Neural progenitor cell (in vitro differentiated cells): ENCODE results near the gene HYOU1. TPM values are rescaled to one million over a fixed set of nuclear protein-coding genes. Genes with fewer than 3 reads are reported as not detected.
A peak's percentile ranks its signal among the peaks of the same experiment; 100 is the strongest.

Experiments
- DNase-seq: peaks from one replicate; pipeline ENCODE4 v3.0.0-alpha.2; 2016; ENCODE audit warnings: low spot score
- H2AFZ ChIP-seq: fragments of 200-600 bp; sonication (generic); replicated peaks from 2 replicates; pipeline ENCODE4 v1.6.1; 2016; ENCODE audit warnings: antibody characterized with exemption
- H3F3A ChIP-seq: fragments of 200-600 bp; sonication (generic); 2 replicates; pipeline ENCODE4 v1.6.1; 2016; ENCODE audit warnings: antibody characterized with exemption, low read depth
- H3K27ac ChIP-seq: fragments of 200-600 bp; sonication (generic); 2 replicates; pipeline ENCODE4 v1.5.1; 2016; ENCODE audit warnings: mild to moderate bottlenecking
- H3K27me3 ChIP-seq: fragments of 200-600 bp; sonication (generic); 2 replicates; pipeline ENCODE4 v1.6.1; 2016; ENCODE audit warnings: mild to moderate bottlenecking, moderate library complexity
- H3K36me3 ChIP-seq: fragments of 200-600 bp; sonication (generic); 2 replicates; pipeline ENCODE4 v1.5.1; 2016
- H3K4me1 ChIP-seq: fragments of 200-600 bp; sonication (generic); 2 replicates; pipeline ENCODE4 v1.6.1; 2016; ENCODE audit warnings: mixed run types
- H3K4me2 ChIP-seq: fragments of 200-600 bp; sonication (generic); 2 replicates; pipeline ENCODE4 v1.6.1; 2016
- H3K4me3 ChIP-seq: fragments of 200-600 bp; sonication (generic); 2 replicates; pipeline ENCODE4 v1.5.1; 2016
- H3K79me2 ChIP-seq: fragments of 200-600 bp; sonication (generic); 2 replicates; pipeline ENCODE4 v1.6.1; 2016; ENCODE audit warnings: low read depth
- H3K9ac ChIP-seq: fragments of 200-600 bp; sonication (generic); 2 replicates; pipeline ENCODE4 v1.6.1; 2016
- H3K9me3 ChIP-seq: fragments of 200-600 bp; sonication (generic); 2 replicates; pipeline ENCODE4 v1.5.1; 2016; ENCODE audit warnings: low read depth
- H4K20me1 ChIP-seq: fragments of 200-600 bp; sonication (generic); 2 replicates; pipeline ENCODE4 v1.6.1; 2016; ENCODE audit warnings: low read depth
- H3K27ac Mint-ChIP-seq: 3 replicates; pipeline ENCODE4 v1.8.0; 2021; ENCODE audit warnings: mixed read lengths
- H3K27me3 Mint-ChIP-seq: 2 replicates; pipeline ENCODE4 v1.8.0; 2022; ENCODE audit warnings: low read depth, mild to moderate bottlenecking, inconsistent platforms, moderate library complexity, mixed read lengths; ENCODE audit not compliant: insufficient read depth
- H3K36me3 Mint-ChIP-seq: 3 replicates; pipeline ENCODE4 v1.8.0; 2021; ENCODE audit warnings: mixed read lengths
- H3K4me1 Mint-ChIP-seq: 3 replicates; pipeline ENCODE4 v1.8.0; 2021; ENCODE audit warnings: mixed read lengths
- H3K4me3 Mint-ChIP-seq: 3 replicates; pipeline ENCODE4 v1.8.0; 2021; ENCODE audit warnings: mild to moderate bottlenecking, moderate library complexity, mixed read lengths
- H3K9me3 Mint-ChIP-seq: 3 replicates; pipeline ENCODE4 v1.8.0; 2020; ENCODE audit warnings: mixed read lengths
- EZH2 ChIP-seq: fragments of 200-600 bp; sonication (generic); IDR thresholded peaks from 2 replicates; pipeline ENCODE4 v1.6.1; 2017; ENCODE audit warnings: antibody characterized with exemption, mild to moderate bottlenecking, moderate library complexity
- EZH2phosphoT487 ChIP-seq: fragments of 200-600 bp; sonication (generic); IDR thresholded peaks from 2 replicates; pipeline ENCODE4 v1.6.1; 2017; ENCODE audit warnings: antibody characterized with exemption
- total RNA-seq: library from RNA; depleted of rRNA; stranded (reverse); fragments of >200 nt; gene quantifications from 2 replicates; pipeline ENCODE4 v1.2.3, GENCODE V29; 2015; ENCODE audit warnings: low replicate concordance
- TF ChIP-seq, protein P1 (sequence below): fragments of 200-600 bp; sonication (generic); IDR thresholded peaks from 2 replicates; pipeline ENCODE4 v1.5.1; 2017; ENCODE audit warnings: antibody characterized with exemption, mild to moderate bottlenecking

Gene HYOU1
- total RNA-seq, 1 donor from 2014 or later, result 129 TPM

- Mint-ChIP-seq H3K4me1 (peaks cover 18% of the 10 kb centered on the region), H3K36me3 (peaks cover 36% of the 10 kb centered on the region), H3K27me3 (peaks cover 6% of the 10 kb centered on the region), H3K9me3 (no peaks in the 10 kb centered on the region), H3K4me3 (peak overlapping the region; percentile 72), H3K27ac (no peak overlapping the region)
- Histone ChIP-seq H3K4me3 (no peak overlapping the region), H3K9ac (no peak overlapping the region), H3K4me1 (peaks cover 6% of the 10 kb centered on the region), H3K27me3 (no peaks in the 10 kb centered on the region), H4K20me1 (peaks cover 12% of the 10 kb centered on the region), H3F3A (peaks cover 16% of the 10 kb centered on the region), H3K27ac (no peak overlapping the region), H3K4me2 (no peak overlapping the region), H3K79me2 (peaks cover 42% of the 10 kb centered on the region), H3K9me3 (no peaks in the 10 kb centered on the region), H2AFZ (no peak overlapping the region), H3K36me3 (no peaks in the 10 kb centered on the region)
- DNase-seq, result no peak
- no peak for TF ChIP-seq EZH2phosphoT487
Measured at GRCh38 chr11:119054418-119054817, 2.6 kb downstream of the HYOU1 start.

DNA sequence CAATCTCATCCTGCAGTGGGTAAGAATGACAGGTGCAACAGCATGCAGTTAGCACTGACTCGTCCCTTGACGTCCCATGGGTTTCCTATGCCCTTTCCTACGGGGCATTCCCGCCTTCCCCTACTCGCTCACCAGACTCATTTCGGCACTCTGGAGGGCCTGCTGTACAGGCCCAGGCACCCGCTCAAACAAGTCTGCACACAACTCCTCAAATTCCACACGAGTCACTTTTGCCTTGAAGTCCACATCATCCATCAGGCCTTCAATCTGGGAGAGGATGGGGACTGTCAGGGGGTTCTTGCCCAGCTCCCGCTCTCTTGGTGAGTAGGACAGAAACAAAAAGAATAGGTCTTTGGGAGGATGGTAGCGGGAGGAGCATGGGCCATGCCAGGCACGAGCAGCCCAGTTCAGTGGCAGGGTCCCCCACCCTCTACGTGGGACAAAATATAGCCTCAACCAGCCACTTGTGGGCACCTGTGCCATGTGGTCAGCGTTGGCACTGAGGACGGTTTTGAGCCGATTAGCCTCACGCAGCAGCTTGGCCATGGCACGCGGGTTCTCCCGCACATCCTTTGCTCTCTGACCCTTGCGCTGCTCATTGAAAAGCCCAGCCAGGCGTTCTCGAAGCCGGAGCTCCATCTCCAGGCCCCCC lies 4.7 kb downstream of the HYOU1 start:
- no peaks in the 10 kb centered on the region for H3K9me3 Mint-ChIP-seq
- no peak overlapping the region for H3K27ac ChIP-seq
- H3K27me3 ChIP-seq, result no peaks in the 10 kb centered on the region
- H3K4me2 ChIP-seq, result no peak overlapping the region
- no peaks in the 10 kb centered on the region for H3K4me1 ChIP-seq
- no peak overlapping the region for H2AFZ ChIP-seq
- peaks cover 12% of the 10 kb centered on the region for H4K20me1 ChIP-seq
- H3K27me3 Mint-ChIP-seq, result peaks cover 4% of the 10 kb centered on the region
- H3K9me3 ChIP-seq, result no peaks in the 10 kb centered on the region
- H3F3A ChIP-seq, result peaks cover 5% of the 10 kb centered on the region
- no peaks in the 10 kb centered on the region for H3K36me3 ChIP-seq
- H3K36me3 Mint-ChIP-seq, result peaks cover 45% of the 10 kb centered on the region
- peak overlapping the region; percentile 43 for H3K4me3 Mint-ChIP-seq
- H3K79me2 ChIP-seq, result peaks cover 35% of the 10 kb centered on the region
- no peak for DNase-seq
- no peak for TF ChIP-seq EZH2phosphoT487
- TF ChIP-seq, protein P1, sequence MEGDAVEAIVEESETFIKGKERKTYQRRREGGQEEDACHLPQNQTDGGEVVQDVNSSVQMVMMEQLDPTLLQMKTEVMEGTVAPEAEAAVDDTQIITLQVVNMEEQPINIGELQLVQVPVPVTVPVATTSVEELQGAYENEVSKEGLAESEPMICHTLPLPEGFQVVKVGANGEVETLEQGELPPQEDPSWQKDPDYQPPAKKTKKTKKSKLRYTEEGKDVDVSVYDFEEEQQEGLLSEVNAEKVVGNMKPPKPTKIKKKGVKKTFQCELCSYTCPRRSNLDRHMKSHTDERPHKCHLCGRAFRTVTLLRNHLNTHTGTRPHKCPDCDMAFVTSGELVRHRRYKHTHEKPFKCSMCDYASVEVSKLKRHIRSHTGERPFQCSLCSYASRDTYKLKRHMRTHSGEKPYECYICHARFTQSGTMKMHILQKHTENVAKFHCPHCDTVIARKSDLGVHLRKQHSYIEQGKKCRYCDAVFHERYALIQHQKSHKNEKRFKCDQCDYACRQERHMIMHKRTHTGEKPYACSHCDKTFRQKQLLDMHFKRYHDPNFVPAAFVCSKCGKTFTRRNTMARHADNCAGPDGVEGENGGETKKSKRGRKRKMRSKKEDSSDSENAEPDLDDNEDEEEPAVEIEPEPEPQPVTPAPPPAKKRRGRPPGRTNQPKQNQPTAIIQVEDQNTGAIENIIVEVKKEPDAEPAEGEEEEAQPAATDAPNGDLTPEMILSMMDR, result no peak
- TF ChIP-seq EZH2, result no peak
- no peak overlapping the region for H3K27ac Mint-ChIP-seq
- no peak overlapping the region for H3K9ac ChIP-seq
- H3K4me3 ChIP-seq, result no peak overlapping the region
- peaks cover 8% of the 10 kb centered on the region for H3K4me1 Mint-ChIP-seq

DNA sequence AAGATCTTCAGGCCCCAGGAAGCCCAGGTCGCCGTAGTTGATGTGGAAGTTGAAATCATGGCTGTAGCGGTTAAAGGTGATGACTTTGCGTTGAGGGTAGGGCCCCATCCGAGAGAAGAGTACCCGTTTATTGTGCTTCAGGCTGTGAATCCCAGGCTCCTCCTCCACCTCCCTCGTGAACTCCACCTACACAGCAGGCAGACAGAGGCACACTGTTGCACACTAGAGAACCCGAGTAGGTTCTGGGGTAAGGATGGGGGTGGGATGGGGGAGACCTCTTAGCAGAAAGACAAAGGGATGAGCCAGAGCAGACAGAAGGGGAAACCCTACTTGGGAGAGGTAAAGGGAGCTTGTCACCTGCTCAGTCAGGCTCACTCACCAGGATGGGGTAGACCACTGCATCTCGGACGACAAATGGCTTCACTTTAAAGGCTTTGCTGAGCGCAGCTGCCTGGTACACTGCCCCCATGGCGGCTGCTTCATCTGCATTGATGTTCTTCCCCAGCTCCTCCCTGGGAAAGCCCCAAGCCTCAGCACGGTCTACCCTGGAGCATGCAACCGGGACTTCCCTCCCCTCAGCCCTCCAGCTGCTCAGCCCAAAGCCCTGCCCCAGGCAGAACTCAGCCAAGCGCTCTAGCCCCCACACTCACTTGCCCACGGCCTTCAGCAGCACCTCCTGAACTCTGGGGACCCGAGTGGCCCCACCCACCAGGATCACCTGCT lies 5.4 kb downstream of the HYOU1 start:
- no peak overlapping the region for H2AFZ ChIP-seq
- H3K9me3 Mint-ChIP-seq, result no peaks in the 10 kb centered on the region

More for the DNA sequence above, 5.4 kb downstream of the HYOU1 start:
- Histone ChIP-seq H4K20me1 (peaks cover 12% of the 10 kb centered on the region), H3K9ac (no peak overlapping the region), H3F3A (peaks cover 4% of the 10 kb centered on the region), H3K9me3 (no peaks in the 10 kb centered on the region), H3K36me3 (no peaks in the 10 kb centered on the region), H3K79me2 (peaks cover 31% of the 10 kb centered on the region), H3K4me3 (no peak overlapping the region), H3K4me2 (no peak overlapping the region), H3K27ac (no peak overlapping the region), H3K4me1 (no peaks in the 10 kb centered on the region), H3K27me3 (no peaks in the 10 kb centered on the region)
- Mint-ChIP-seq H3K4me1 (peaks cover 8% of the 10 kb centered on the region), H3K4me3 (peak overlapping the region; percentile 43), H3K27me3 (peaks cover 6% of the 10 kb centered on the region), H3K36me3 (peaks cover 48% of the 10 kb centered on the region), H3K27ac (no peak overlapping the region)
- TF ChIP-seq, protein P1, result no peak
- TF ChIP-seq EZH2phosphoT487 (no peak), EZH2 (no peak)
- no peak for DNase-seq
